Stimulated activated CD8-positive, alpha-beta memory T cell treated with anti-CD3 and anti-CD28 coated beads, Interleukin-15, amount 100 ng/mL, for 24 hours (primary cell): ENCODE results near the gene RTP2.
A peak's percentile ranks its signal among the peaks of the same experiment; 100 is the strongest.

Experiments
- DNase-seq: peaks from one replicate; pipeline ENCODE4 v3.0.0-alpha.2; 2020; ENCODE audit warnings: low read depth

RTP2 gene

DNA sequence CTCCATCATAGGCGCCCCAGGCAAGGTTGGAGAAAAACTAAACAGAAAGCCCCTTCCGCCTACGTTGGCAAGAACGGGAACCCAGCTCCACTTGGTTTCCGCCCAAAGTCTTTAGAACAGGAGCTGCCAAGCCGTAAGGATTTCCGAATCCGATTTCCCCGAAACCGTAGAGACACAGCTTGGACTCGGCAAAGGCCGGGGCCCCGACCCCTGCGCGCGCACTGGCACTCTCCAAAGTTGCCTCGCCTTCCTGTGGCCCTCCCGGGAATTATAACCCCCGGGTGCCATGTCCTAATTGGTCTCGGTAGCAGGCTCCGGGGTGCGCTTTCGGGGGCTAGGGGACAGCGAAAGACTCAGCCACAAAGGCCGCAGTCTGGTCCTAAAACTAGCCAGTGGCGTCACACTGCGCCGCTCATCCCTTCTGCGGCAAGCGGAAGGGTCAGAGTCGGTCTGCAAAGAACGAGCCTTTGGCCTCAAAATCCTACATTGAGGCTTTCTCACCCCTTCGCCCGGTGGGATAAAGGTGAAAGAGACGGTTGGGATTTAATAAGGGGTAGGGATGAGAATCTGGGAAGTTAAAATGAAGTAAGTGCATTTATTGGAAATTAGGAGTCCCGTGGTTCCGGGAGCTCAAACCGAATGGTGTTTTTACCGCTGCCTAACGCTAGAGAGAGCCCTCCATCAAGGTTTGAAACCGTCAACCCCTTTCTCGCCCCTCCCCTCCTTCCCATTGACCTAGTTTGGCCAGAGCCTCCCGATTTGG, 36.2 kb upstream of the RTP2 start:
- DNase-seq, result no peak

DNA sequence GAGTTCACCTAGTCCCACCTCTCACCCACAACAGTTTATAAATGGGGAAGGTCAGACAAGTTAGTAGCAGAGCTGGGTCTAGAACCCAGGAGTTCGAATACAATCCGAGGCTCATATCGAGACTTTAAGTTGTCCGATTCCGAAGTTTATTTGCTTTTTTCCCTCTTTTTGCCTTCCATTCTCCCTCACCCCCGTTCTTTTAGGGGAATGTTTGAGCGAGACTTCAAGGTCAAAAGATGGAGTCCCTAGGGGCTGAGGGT, 35.6 kb upstream of the RTP2 start:
- no peak for DNase-seq

DNA sequence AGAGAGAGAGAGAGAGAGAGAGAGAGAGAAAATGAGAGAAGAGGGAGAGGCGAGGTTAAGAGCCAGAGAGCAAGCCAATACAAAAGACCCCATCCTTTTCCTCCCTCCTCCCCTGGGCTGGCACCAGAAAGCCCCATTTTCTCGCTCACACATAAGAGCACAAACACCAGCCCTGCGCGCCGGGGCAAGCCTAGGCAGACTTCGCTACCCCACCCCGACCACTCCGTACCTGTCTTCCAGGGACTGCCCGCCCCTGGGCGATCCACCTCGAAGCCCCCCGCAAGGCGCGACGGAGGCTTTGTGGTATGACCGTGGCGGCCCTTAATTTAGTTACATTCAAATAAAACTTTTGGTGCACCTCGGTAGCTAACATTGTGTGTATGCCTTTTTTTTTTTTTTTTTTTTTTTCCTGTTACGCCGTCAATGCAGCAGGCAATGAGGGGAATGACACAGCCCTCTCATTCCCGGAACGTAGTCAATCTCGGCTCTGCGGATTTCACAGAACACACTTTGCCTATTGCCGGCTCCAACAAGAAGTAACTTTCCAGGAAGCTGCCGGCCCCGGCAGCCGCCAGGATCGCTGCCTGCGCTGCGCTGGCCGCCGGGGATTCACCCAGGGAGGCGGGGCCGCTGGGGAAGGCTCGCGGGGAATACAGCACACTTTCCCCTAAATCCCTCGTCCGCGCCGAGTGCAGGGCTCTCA, 35.2 kb upstream of the RTP2 start:
- DNase-seq, result no peak

DNA sequence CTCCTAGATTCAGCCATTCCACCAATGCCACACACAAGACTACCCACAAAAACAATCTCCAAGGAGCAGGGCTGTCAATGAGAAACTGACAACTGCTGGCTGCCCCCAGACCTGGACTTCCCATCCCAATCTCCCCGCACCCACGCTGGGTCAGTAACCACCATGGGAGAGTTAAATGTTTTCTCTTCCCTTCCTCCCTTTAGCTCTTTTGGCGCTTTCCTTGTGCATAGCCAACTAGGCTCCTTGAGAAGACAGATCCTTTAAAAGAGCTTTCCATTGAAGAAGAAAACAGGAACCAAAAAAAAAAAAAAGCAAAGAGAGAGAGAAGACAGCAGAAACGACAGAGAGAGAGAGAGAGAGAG, 34.6 kb upstream of the RTP2 start:
- no peak for DNase-seq

DNA sequence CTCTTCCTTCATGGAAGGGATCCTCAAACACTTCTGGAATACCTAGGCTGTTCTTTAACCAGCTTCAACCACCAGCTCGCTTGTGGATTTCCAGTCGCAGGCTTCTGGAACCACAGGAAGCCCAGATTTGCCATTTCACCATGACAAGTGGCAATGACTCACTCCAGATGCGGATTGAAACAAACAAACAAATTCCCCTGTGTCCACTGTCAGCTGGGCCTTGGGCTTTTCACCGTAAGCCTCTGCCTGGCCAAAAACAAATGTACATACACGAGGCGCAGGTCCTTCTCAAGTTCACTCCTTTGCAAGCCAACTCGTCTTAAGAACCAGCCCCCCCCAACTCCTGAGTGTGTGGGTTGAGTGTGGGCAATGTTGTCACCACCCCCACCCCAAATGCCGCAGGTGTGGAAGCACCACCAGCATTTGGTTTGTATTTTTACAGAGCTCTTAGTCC, 34.1 kb upstream of the RTP2 start:
- DNase-seq, result no peak

DNA sequence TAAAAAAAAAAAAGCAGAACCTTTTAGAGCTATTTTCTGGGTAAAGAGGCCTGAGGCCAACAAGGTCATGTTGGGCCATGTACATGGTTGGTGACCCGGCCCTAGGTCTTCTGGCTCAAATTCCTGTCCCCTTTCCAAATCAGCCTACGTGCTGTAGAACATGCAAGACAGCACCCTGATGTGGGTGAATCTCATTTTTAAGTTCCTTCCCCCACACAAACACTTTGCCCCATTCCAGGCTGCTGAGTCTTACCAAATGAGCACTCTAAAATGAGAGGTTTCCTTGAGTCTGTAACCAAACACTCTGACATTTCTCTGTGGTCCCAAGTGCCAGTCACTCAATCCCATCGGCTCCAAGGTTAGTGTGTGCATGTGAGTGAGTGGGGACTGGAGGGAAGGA, 33.5 kb upstream of the RTP2 start:
- DNase-seq, result no peak

DNA sequence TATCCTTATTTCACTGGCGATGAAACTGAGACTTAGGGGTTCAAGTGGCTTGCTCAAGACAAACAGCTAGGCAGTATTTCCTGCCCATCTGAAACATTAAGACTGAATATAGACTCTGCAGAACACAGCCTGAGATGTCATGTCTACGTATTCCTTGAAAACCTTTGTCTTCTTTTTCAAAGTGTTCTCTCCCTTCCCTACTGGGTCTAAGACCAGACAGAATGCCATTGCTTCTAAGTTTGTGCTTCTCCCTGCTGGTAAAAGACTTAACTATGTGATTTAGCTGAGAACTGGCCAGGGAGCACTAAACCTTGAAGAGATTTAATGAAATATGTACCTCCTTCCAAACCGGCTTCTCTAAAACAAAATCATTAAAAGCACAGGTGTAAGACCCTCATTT, 33.0 kb upstream of the RTP2 start:
- no peak for DNase-seq

DNA sequence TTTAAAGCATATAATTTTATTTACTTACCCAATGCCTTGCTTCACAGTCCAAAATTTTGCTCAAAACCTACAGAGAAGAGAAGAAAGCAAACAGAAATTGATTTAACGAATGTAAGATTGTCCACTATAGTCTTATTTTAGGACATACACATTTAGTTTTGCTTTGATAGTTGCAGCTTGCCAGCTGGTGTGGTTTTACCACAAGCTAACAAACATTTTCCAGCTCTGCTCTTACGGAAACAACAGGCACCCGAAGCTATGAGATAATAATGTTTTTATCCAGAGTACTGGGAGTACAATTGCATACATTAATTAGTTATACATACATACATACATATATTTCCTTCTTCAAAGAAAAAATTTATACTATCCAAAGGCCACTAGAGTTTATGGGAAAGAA, 32.5 kb upstream of the RTP2 start:
- DNase-seq, result no peak

DNA sequence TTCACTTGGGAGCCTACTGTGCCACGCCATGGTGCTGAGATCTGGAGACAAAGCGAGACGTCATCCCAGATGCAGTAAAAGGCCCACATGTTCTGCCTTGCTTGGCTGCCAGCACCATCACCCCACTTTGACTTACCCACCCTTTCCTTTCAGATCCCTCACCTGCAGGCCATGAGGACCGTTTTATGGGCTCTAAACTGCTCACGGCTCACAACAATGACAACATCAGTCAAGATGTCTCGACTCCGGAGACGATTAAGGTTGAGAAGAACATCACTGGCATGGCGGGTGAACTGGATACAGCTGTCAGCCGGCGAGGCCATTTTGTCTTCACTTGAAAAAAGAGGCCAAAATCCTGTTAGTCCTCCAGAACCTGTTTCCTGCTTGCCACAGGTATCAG, 31.0 kb upstream of the RTP2 start:
- no peak for DNase-seq

DNA sequence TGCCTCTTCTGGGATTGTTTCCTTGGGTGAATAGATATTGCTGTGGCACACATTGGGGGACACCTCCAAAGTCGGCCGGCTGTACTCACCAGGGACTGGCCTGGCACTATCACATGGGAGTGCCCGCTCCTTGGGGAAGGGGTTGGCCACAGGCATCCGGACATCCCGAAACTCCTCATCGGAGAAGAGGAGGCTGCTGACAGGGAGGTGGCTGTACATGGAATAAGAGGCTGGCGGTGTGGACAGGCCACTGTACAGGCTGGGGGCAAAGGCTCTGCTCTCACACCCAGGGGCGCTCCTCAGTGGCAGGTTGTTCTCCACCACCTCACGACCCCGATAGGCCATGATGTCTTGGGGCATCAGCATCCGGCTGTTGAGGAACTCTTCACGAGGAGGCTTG, 27.2 kb upstream of the RTP2 start:
- DNase-seq, result no peak

DNA sequence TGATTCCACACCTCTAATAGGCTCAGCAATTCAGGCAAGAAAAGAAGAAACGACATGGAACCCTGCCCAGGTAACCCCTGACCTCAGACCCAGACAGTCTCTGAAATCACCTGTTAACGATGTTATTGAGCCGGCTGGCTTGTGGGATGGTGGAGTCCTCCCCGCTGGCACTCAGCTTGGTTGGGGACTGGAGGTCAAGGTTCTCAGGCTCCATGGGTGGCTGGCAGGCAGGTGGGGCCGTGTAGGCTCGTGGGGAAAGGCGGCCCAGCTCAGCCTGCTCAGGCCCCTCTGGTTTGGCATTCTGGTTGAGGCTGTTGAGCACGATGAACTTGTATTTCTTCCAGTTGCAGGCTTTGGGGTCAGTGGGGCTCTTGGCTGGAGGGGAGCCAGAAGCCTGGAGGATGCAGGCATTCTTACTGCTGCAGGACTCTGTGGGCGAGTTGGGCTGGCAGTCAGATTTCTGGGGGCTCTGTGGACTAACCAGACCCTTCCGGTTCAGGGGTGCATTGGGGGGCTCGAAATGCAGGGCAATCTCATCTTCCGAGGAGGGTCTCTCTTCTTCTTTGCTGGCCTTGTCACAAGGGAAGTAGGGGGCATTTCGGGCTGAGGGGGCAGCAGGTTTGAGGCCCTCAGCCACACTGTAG, 26.7 kb upstream of the RTP2 start:
- DNase-seq, result no peak

DNA sequence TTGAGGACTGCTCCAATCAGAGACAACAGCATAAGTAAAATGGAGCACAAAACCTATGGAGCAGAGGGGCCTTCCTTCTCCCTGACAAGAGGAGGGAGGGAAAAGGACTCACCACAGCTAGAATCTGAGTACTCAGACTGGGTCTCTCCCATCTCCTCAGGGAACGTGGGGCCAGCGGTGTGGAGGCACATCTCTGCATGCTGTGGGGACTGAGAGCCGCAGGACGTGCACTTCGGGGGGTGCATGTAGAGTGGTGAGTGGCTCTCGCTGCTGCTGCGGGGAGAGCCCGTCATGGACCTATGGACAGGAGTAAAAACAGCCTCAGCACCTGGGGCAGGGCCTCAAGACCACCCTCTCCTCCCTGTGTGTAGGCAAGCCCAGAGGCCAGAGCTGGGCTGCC, 25.9 kb upstream of the RTP2 start:
- DNase-seq, result no peak

DNA sequence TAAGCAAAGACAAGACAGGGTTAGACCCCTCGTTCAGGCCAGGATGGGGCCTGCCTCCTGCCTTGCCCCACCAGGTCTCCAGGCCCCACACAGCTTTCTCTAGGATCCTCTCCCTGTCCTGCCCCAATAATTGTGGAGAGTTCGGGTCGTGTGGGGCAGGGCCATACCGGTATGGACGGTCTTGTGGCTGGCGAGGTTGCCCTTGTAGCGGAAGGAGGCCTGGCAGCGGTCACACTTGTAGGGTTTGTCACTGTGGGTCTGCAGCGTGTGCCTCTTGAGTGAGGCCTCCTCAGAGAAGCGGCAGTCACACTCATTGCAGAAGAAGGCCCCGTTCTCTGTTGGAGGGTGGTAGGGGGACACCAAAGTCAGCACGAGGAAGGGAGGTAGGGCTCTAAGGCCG, 24.2 kb upstream of the RTP2 start:
- DNase-seq, result no peak

DNA sequence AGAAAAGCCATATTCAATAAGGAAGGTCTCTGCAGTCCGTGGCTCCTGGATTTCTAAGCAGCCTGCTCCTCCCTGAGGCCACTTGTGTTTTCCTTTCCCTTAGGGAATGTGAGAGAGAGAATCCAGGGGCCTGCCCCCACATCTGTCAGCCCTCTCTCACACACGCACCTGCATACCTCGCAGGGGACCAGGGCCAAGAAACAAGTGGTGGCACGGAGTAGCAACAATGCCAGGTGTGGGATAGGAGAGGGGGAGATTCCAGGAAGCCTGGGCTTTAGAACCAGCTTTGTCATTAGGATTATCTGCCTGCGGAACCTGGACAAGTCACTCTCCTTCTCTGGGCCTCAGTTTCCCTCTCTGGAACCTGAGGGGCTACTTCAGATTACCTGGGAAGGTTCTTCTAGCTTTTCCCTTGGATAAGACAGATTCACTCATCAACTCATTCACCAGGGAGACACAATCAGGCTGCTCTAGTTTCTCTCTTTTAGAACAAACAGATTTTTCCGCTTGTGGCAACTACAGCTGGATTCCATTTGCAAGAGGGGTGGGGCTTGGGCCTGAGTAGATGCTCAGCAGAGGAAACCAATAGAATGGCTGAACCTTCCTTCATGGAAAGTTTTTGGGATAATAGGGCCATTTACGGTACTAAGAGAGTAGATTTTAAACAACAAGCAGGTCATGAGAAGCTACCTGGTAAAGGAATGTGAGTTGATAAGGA, 23.5 kb upstream of the RTP2 start:
- DNase-seq, result no peak

DNA sequence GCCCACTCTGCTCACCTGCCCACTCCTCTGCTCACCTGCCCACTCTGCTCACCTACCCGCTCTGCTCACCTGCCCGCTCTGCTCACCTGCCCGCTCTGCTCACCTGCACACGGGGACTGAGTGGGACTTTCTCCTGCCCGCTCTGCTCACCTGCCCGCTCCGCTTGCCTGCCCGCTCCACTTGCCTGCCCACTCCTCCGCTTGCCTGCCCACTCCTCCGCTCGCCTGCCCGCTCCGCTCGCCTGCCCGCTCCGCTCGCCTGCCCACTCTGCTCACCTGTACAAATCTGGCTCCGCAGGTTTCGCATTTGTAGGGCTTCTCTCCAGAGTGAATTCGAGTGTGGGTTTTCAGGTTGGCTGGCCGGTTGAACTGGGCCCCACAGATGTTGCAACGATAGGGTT, 22.9 kb upstream of the RTP2 start:
- no peak for DNase-seq

DNA sequence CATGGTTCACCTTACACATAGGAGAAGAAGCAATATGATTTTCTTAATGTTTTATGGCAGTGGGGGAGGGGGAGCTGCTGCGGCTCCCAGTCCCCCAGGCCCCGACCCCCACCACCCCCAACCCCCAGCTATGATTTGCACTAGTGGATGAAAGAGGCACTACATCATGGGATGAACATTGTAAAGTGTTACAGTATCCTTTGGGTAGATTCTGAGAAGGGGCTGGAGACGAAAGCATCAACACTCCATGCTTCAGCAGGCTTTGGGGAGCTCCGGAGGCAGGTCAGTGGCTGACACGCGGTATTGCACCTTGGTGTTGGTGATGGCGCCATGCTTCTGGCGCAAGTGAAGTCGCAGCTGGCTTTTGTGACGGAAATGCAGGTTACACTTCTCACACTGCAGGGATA, 19.9 kb upstream of the RTP2 start:
- no peak for DNase-seq

DNA sequence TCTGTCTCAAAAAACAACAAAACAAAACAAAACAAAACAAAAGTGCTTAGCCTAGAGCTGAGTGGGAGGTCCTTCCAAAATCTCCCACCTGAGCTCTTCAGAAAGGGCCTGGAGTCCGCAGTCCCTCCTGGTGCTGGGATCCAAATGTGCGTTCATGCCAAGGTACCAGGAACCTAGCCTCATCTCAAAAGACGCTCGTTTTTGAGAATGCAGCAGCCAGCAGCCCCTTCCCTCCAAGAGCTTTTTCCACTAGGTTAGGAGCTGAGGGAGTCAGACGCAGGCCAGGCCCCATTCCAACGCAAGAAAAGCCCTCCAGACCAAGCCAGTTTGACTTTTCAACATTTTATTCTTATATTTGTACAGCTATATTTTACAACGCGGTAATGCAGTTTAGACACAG, 18.7 kb upstream of the RTP2 start:
- no peak for DNase-seq

DNA sequence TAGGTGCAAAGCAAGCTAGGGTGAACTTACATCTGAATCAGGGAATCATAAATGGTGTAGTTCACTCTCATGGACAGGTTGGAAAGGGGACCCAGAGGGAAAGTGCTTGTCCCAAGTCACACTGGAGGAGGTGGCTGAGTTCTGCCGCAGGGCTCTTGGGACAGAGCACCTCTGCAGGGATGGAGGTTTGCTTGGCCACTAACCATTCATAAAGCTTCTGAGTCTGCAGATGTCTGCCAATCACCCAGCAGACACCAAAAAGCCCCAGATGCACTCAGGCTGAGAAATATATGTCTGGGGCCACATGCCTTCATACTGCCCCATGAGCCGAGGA, 17.9 kb upstream of the RTP2 start:
- no peak for DNase-seq

DNA sequence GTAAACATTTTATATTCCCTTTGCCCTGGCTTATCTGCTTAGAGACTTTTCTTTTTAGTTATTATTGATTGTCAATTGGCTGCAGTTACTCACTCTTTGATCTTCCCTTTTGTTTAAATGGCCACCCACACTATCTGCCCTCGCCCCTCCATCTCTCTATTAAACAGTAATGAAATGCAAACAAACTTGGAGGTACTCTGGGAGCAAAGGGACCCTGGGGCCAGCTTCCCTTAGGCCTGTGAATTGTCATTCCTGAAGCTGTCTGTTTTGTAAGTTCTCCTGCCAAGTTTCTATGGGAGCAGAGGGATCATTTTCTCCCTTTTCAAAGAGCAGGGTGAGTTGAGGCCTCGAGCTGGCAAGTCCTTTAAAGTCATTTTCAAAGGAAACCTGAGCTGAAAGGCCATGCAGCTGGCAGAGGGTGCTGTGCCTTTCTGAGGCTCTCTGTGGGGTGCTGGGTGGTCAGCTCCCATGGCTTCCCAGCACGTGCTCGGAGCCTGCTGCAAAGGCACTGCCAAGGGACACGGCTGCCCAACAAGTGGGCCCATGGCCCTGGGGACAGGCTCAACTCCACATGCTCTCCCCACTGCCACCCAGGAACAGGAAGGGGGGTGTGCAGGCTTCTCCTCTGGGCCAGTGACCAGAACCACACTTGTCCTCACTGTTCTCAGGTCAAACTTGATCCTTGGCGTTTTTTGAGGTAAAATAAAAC, 17.4 kb upstream of the RTP2 start:
- no peak for DNase-seq

DNA sequence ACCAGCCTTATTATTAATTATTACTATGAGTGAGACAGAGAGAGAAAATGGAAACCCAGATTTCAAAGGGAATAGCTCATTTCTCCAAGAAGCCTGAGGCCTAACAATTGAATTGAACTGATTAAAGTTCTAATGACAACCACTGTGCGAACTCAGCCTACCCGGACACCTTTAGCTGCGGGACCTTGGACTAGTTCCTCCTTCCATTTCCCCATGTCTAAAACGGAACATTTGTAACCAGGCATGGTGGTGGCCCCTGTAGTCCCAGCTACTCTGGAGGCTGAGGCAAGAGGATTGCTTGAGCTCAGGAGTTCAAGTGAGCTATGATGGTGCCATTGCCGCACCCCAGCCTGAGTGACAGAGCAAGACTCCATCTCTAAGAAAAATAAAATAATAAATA, 16.4 kb upstream of the RTP2 start:
- DNase-seq, result no peak

DNA sequence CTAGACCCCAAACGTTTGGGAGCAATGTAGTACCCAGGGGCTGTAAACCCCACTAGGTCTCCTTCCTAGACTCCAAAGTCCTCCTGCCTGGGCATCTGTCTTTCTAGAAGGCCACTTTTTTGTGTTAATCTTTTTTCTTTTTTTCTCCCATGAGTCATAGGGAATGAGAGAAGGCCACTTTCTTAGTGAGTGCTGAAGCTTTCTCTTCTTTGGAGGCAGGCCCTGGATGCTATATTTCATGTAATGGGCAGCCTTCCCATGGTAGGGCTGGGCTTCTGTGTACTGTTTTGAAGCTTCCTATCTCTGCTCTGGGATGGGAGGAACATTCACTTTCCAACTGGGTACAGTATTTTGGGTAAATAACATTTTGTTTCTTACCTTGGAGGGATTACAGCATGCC, 15.2 kb upstream of the RTP2 start:
- DNase-seq, result no peak

DNA sequence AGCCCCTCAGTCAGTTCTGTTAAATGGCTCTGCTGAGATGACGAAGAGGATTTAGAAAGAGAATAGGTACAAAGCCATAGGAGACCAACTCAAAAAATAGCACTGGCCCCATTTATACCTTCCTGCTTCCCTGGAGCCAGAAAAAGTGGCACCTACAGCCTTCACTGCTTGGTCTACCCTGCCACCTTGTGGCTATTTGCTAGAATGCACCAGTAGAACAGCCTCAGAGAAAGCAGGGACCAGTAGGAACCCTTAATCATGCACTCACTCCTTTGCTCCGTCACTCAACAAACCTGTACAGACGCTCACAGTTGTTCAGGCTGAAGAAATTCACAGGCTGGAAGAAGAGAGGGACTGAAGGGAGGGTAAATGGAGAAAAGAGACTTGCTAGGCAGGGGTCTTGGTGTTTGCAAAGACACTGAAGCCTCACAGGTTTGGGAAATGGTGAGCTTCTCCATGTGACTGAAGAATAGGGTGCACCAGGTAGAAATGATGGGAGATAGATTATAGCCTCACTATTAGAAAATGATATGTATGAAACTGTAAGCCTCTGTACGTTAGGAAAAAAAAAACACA, 12.1 kb upstream of the RTP2 start:
- peak; percentile 14 for DNase-seq
